D721Med (cell line): Measurements from ENCODE around the gene PLGRKT.
"Not testable (repeated sequence)": the region's sequence is repeated elsewhere in the genome, so short reads cannot be mapped to it uniquely, and the experiment has no call there.

ENCODE experiments used
- DNase-seq: peaks from one replicate; pipeline ENCODE4 v3.0.0; 2011; ENCODE audit warnings: low spot score; ENCODE audit not compliant: insufficient read length
- FAIRE-seq: peaks from 2 replicates; lab custom pipeline; 2011; peaks lifted over from hg19 to GRCh38; lab: Jason Lieb, UNC
- TF ChIP-seq, protein P1 (sequence below): IDR thresholded peaks from 2 replicates; pipeline ENCODE4 v1.5.1; 2012; ENCODE audit warnings: mild to moderate bottlenecking, control low read depth; ENCODE audit not compliant: insufficient read depth; ENCODE audit errors: missing control alignments

Gene PLGRKT

DNA sequence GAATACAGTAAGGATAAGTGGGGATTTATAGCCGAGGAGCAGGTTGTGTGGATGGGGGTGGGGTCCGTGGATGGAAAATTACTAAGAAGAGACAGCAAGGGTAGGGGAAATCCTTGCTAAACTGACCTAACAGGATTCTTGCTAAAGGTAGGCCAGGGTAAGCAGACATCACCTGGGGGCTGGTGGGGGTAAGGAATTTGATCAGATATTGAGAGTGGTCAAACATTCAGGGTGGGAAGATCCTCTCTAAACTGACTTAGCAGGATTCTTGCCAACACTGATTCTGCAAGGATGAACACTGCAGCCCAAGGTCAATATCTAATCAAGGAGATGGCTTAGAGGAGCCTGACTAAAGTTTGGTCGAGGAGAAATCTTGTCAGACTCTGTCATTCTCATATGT lies 2.7 kb upstream of the PLGRKT start:
- DNase-seq (no peak), FAIRE-seq (no peak)
- TF ChIP-seq, protein P1, sequence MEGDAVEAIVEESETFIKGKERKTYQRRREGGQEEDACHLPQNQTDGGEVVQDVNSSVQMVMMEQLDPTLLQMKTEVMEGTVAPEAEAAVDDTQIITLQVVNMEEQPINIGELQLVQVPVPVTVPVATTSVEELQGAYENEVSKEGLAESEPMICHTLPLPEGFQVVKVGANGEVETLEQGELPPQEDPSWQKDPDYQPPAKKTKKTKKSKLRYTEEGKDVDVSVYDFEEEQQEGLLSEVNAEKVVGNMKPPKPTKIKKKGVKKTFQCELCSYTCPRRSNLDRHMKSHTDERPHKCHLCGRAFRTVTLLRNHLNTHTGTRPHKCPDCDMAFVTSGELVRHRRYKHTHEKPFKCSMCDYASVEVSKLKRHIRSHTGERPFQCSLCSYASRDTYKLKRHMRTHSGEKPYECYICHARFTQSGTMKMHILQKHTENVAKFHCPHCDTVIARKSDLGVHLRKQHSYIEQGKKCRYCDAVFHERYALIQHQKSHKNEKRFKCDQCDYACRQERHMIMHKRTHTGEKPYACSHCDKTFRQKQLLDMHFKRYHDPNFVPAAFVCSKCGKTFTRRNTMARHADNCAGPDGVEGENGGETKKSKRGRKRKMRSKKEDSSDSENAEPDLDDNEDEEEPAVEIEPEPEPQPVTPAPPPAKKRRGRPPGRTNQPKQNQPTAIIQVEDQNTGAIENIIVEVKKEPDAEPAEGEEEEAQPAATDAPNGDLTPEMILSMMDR: no peak

DNA sequence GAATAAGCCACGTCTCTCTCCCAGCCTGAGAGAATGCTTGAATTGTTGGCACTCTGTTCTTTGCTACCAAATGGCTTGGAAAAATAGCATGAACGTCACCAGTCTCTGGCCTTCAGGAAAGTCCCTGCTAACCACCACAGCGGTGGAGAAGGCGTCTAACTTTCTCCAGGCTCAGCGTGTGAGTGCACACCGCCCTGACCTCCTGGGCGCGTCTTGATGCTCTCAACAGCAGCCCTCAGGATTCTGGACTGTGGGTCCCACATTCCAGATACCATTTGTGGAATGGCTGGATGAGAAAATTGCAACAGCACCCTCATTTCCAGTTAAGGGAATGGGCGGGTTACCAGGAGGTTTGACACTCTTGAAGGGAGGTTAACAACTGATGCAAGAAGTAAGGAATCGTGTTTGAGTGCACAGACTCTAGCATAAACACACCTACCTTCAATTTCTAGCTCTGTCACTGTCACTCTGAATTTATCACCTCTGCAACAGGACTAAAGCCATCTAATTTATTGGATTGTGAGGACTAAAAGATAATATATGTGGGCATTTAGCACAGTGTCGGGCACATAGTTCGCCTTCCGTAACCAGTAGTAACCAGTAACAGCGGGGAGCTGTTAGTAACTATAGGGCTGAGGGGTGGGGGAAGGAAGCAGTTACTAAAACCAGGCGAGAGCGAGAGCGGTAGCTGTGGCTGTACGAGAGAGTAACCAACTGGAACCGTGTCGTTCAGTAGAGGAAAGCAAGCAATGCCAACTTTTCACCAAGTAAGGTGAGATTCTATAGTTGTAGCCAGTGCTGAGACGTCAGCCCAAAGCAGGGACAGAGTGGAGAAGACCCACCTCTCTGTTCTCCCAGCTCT lies 807 bp upstream of the PLGRKT start:
- FAIRE-seq (no peak), DNase-seq (no peak)
- TF ChIP-seq, protein P1: no peak

DNA sequence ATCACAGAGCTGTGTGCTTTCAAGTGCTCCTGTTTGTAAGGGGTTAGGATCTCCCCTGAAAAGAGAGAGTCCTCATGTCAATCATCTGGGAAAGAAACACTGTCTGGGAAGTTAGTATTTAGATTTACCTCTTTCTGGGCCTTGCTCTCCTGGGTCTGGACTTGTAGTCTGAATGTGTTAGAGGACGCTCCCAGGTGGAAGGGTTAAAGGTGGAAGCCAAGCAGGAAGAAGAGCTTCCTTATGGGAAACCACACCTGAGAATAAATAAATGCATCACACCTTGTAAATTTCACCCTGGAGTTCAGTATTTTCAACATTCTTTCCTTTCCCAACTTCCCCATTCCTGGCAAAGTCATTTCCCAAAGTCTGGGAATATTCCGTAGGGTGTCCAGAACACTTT lies 1.3 kb downstream of the PLGRKT start:
- FAIRE-seq (no peak), DNase-seq (no peak)
- TF ChIP-seq, protein P1: no peak

DNA sequence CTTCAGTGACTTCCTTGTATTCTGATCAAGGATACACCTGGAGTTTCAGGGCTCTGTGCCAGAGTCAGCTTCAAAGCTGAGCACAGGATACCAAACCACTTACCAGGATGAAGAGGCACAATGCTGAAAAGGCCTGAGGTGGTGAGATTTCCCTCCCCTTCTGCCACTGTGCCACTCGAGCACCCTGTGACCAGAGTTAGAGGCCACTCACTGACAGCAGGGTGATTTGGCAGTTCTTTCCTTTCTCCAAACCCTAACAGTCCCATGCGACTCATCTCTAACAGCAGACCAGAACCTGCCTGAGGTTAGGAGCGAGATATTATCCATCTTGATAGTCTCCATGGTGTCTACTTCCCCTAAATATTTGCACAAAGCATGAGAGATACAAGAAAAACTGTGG lies 1.8 kb downstream of the PLGRKT start:
- no peak for DNase-seq
- FAIRE-seq: no peak
- TF ChIP-seq, protein P1: no peak

DNA sequence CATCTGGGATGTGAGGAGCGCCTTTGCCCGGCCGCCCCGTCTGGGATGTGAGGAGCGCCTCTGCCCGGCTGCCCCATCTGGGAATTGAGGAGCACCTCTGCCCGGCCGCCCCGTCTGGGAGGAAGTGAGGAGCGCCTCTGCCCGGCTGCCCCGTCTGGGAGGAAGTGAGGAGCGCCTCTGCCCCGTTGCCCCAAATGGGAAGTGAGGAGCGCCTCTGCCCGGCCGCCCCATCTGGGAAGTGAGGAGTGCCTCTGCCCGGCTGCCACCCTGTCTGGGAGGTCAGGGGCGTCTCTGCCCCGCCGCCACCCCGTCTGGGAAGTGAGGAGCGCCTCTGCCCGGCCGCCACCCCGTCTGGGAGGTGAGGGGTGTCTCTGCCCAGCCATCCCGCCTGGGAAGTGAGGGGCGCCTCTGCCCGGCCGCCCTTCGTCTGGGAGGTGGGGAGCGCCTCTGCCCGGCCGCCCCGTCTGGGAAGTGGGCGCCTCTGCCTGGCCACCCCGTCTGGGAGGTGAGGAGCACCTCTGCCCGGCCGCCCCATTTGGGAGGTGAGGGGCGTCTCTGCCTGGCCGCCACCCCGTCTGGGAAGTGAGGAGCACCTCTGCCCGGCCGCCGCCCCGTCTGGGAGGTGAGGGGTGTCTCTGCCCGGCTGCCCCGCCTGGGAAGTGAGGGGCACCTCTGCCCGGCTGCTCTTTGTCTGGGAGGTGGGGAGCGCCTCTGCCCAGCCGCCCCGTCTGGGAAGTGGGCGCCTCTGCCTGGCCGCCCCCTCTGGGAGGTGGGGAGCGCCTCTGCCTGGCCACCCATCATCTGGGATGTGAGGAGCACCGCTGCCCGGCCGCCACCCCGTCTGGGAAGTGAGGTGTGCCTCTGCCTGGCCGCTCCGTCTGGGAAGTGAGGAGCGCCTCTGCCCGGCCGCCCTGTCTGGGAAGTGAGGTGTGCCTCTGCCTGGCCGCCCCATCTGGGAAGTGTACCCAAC lies 3.6 kb downstream of the PLGRKT start:
- DNase-seq, FAIRE-seq: not testable (repeated sequence)

DNA sequence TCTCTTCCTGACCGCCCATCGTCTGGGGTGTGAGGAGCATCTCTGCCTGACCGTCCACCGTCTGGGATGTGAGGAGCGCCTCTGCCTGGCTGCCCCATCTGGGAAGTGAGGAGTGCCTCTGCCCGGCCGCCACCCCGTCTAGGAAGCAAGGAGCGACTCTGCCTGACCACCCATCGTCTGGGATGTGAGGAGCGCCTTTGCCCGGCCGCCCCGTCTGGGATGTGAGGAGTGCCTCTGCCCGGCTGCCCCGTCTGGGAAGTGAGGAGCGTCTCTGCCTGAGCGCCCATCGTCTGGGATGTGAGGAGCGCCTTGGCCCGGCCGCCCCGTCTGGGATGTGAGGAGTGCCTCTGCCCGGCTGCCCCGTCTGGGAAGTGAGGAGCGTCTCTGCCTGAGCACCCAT lies 4.4 kb downstream of the PLGRKT start:
- FAIRE-seq, DNase-seq: not testable (repeated sequence)

DNA sequence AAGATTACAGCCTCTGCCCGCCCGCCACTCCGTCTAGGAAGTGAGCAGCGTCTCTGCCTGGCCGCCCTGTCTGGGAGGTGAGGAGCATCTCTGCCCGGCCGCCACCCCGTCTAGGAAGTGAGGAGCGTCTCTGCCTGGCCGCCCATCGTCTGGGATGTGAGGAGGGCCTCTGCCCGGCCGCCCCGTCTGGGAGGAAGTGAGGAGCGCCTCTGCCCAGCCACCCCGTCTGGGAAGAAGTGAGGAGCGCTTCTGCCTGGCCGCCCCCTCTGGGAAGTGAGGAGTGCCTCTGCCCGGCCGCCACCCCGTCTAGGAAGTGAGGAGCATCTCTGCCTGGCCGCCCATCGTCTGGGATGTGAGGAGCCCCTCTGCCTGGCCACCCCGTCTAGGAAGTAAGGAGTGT lies 4.8 kb downstream of the PLGRKT start:
- not testable (repeated sequence) for FAIRE-seq, DNase-seq

DNA sequence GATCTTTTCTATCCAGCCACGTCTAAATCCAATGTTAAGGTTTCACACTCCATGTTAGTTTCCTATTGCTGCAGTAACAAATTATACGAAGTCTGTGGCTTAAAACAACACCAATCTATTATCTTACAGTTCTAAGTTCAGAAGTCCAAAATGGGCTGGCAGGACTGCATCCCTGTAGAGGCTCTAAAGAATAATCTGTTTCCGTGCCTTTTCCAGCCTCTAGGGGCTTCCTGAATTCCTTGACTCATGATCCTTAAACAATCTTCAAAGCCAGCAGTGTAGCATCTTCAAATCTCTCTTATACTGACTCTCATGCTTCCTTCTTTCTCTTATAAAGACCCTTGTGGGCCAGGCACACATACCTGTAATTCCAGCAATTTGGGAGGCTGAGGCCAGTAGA lies 6.8 kb downstream of the PLGRKT start:
- FAIRE-seq (no peak), DNase-seq (no peak)
- TF ChIP-seq, protein P1: no peak
